GM12878 (cell line): ENCODE results near the gene LETM1. TPM values are rescaled to one million over a fixed set of nuclear protein-coding genes. Genes with fewer than 3 reads are reported as not detected.

Experiments used
- ATAC-seq: fragments of 200-7000 bp; cut with Tn5 transposase; 3 replicates; pipeline ENCODE4 v1.9.1; 2020; ENCODE audit warnings: mild to moderate bottlenecking, moderate library complexity
- BruUV-seq: library from RNA; stranded (reverse); fragments of 400-500 nt; replicated peaks from 2 replicates; lab custom pipeline; 2021; lab: Mats Ljungman, UMichigan
- CTCF ChIA-PET: fragments of 300-600 bp; sonication (Branson Sonifier 250); formaldehyde crosslinking; extraction: SDS; loops from one replicate; lab custom pipeline; 2021; ENCODE audit warnings: inconsistent platforms; lab: Yijun Ruan, JAX
- POLR2A ChIA-PET: fragments of 350-600 bp; formaldehyde crosslinking; extraction: SDS; loops from one replicate; lab custom pipeline; 2021; ENCODE audit warnings: inconsistent platforms; lab: Charles Lee
- RAD21 ChIA-PET: fragments of 300-600 bp; sonication (Branson Sonifier 250); formaldehyde crosslinking; loops from one replicate; lab custom pipeline; 2023; ENCODE audit warnings: antibody characterized with exemption; ENCODE audit not compliant: unreplicated experiment; lab: Charles Lee
- SMC1A ChIA-PET: fragments of 300-600 bp; sonication (Branson Sonifier 250); formaldehyde crosslinking; loops from one replicate; lab custom pipeline; 2023; ENCODE audit not compliant: unreplicated experiment, uncharacterized antibody; lab: Charles Lee
- DNase-seq: peaks from one replicate; pipeline ENCODE4 v3.0.0-alpha.2; 2011; ENCODE audit warnings: low read depth, low spot score
- FAIRE-seq: peaks from 3 replicates; lab custom pipeline; 2011; peaks lifted over from hg19 to GRCh38; lab: Jason Lieb, UNC
- H2AFZ ChIP-seq: 2 replicates; pipeline ENCODE4 v1.6.0; 2011; ENCODE audit warnings: low read depth, low read length, control low read depth; ENCODE audit not compliant: control insufficient read depth
- H3K27ac ChIP-seq: 2 replicates; pipeline ENCODE4 v1.5.1; 2011; ENCODE audit warnings: control low read depth; ENCODE audit not compliant: control insufficient read depth, insufficient read depth
- H3K27me3 ChIP-seq, 2 experiments: replicated peaks in 1 of 2; 2 replicates each; pipeline versions ENCODE4 v1.6.0 to v1.6.1; 2011; ENCODE audit warnings: low read length in 1 of 2; ENCODE audit not compliant: control insufficient read depth in 2 of 2, insufficient read depth in 2 of 2
- H3K36me3 ChIP-seq, 2 experiments: 2 replicates each; pipeline ENCODE4 v1.5.1; 2011; ENCODE audit warnings: low read length in 1 of 2; ENCODE audit not compliant: control insufficient read depth in 2 of 2, insufficient read depth in 2 of 2
- H3K4me1 ChIP-seq: 2 replicates; pipeline ENCODE4 v1.6.1; 2011; ENCODE audit warnings: mild to moderate bottlenecking, low read length, moderate library complexity, mixed read lengths; ENCODE audit not compliant: control insufficient read depth, insufficient read depth
- H3K4me2 ChIP-seq: 2 replicates; pipeline ENCODE4 v1.6.0; 2011; ENCODE audit warnings: control low read depth; ENCODE audit not compliant: control insufficient read depth, insufficient read depth
- H3K4me3 ChIP-seq: fragments of 200-600 bp; sonication (generic); 2 replicates; pipeline ENCODE4 v1.5.1; 2016
- H3K79me2 ChIP-seq: 2 replicates; pipeline ENCODE4 v1.6.0; 2011; ENCODE audit warnings: low read length; ENCODE audit not compliant: control insufficient read depth, insufficient read depth
- H3K9ac ChIP-seq: 2 replicates; pipeline ENCODE4 v1.8.0; 2011; ENCODE audit warnings: low read length, control low read depth, mixed read lengths; ENCODE audit not compliant: control insufficient read depth, insufficient read depth
- H3K9me3 ChIP-seq: replicated peaks from 3 replicates; pipeline ENCODE4 v1.5.1; 2011; ENCODE audit warnings: mild to moderate bottlenecking, low read length; ENCODE audit not compliant: control insufficient read depth, insufficient read depth
- H4K20me1 ChIP-seq: 2 replicates; pipeline ENCODE4 v1.6.0; 2011; ENCODE audit not compliant: control insufficient read depth, insufficient read depth
- ATF2 ChIP-seq: IDR thresholded peaks from 2 replicates; pipeline ENCODE4 v1.6.1; 2012; ENCODE audit warnings: low read length, inconsistent platforms
- BCL3 ChIP-seq: IDR thresholded peaks from 2 replicates; pipeline ENCODE4 v1.6.1; 2011; ENCODE audit warnings: borderline replicate concordance, low read depth, mild to moderate bottlenecking, moderate library complexity, low read length; ENCODE audit not compliant: insufficient read depth, poor library complexity, severe bottlenecking
- BRCA1 ChIP-seq: IDR thresholded peaks from 2 replicates; pipeline ENCODE4 v1.6.1; 2011; ENCODE audit warnings: low read depth, low read length, improper control_type of control experiment
- E2F4 ChIP-seq: IDR thresholded peaks from 2 replicates; pipeline ENCODE4 v1.6.1; 2012; ENCODE audit warnings: low read depth, low read length, improper control_type of control experiment
- EZH2 ChIP-seq: IDR thresholded peaks from 2 replicates; pipeline ENCODE4 v1.6.1; 2012; ENCODE audit warnings: low read depth, mild to moderate bottlenecking, control low read depth, inconsistent platforms, low read length, borderline replicate concordance; ENCODE audit not compliant: control insufficient read depth
- FOS ChIP-seq: IDR thresholded peaks from 3 replicates; pipeline ENCODE4 v1.6.1; 2011; ENCODE audit warnings: borderline replicate concordance; ENCODE audit not compliant: insufficient read length; ENCODE audit errors: extremely low read depth
- HDAC6 ChIP-seq: fragments of 200-600 bp; sonication (generic); IDR thresholded peaks from one replicate; pipeline ENCODE4 v1.8.0; 2017; ENCODE audit warnings: antibody characterized with exemption; ENCODE audit not compliant: unreplicated experiment
- IRF4 ChIP-seq: IDR thresholded peaks from 2 replicates; pipeline ENCODE4 v1.6.1; 2011; ENCODE audit warnings: low read depth, low read length
- LARP7 ChIP-seq: fragments of 450-650 bp; IDR thresholded peaks from 2 replicates; pipeline ENCODE4 v1.6.1; 2017; ENCODE audit warnings: mild to moderate bottlenecking
- PAX8 ChIP-seq: fragments of 450-650 bp; IDR thresholded peaks from 2 replicates; pipeline ENCODE4 v1.6.1; 2017; ENCODE audit warnings: mild to moderate bottlenecking, moderate library complexity
- SIN3A ChIP-seq: IDR thresholded peaks from 2 replicates; pipeline ENCODE4 v1.6.1; 2012; ENCODE audit warnings: low read depth, low read length, improper control_type of control experiment
- TAF1 ChIP-seq: IDR thresholded peaks from 2 replicates; pipeline ENCODE4 v1.6.1; 2011; ENCODE audit warnings: mild to moderate bottlenecking, low read depth, low read length, borderline replicate concordance
- YY1 ChIP-seq: IDR thresholded peaks from 2 replicates; pipeline ENCODE4 v1.6.1; 2011; ENCODE audit warnings: low read depth, mild to moderate bottlenecking, low read length
- ZBTB33 ChIP-seq: fragments of 450-650 bp; IDR thresholded peaks from 2 replicates; pipeline ENCODE4 v1.6.1; 2017; ENCODE audit warnings: mild to moderate bottlenecking
- ZNF592 ChIP-seq: fragments of 450-650 bp; IDR thresholded peaks from 2 replicates; pipeline ENCODE4 v1.6.1; 2017; ENCODE audit warnings: mild to moderate bottlenecking, moderate library complexity
- WGBS: methylation state at CpG from one replicate; pipeline ENCODE4 v1.1.6; 2016; ENCODE audit warnings: low lambda C conversion rate; ENCODE audit not compliant: insufficient replicate concordance, insufficient coverage; ENCODE audit errors: missing lambda C conversion rate; 5-methylcytosine and 5-hydroxymethylcytosine counted together
- in situ Hi-C: fragments of 300-500 bp; cut with MboI; formaldehyde crosslinking; loops from 9 replicates; pipeline ENCODE4 v1.14.3; 2018; ENCODE audit warnings: mixed read lengths
- intact Hi-C: fragments of 100-400 bp; cut with micrococcal nuclease; formaldehyde crosslinking; loops from one replicate; pipeline ENCODE4 v1.14.2; 2022; ENCODE audit not compliant: unreplicated experiment
- polyA plus RNA-seq, 11 experiments: library from polyadenylated mRNA; depleted of rRNA in 4 of 11; unstranded in 6 of 11; stranded (reverse) in 5 of 11; fragments of >200 nt; fragmentation: Nextera tagmentation in 4 of 11; fragmentation: Illumina TruSeq in 1 of 11; extraction: Ambion mirVana in 4 of 11; extraction: Trizol in 1 of 11; gene quantifications; 1 replicate in 1 of 11; 2 replicates in 10 of 11; pipeline versions ENCODE4 v1.2.1 to v1.2.3, GENCODE V29; 2011 to 2016; ENCODE audit warnings: inconsistent platforms in 2 of 11, missing spikeins in 2 of 11, low read depth in 1 of 11
- total RNA-seq, 4 experiments: library from RNA; depleted of rRNA in 3 of 4; stranded (reverse); fragments of >200 nt in 3 of 4; fragmentation: Illumina TruSeq in 1 of 4; extraction: Trizol in 1 of 4; gene quantifications; 2 replicates each; pipeline versions ENCODE4 v1.2.1 to v1.2.3, GENCODE V29; 2013 to 2021

LETM1 gene
- total and polyA plus RNA-seq, 10 of the 15 experiments (the other 5 are each of a cell fraction or from before 2014, with no cell fraction given), result 2.6 to 65.2 (median 30.2) TPM

- SMC1A ChIA-PET, result no interaction called here
- RAD21 ChIA-PET, result no interaction called here
- Histone ChIP-seq H3K4me3 (no peak overlapping the region), H3K4me1 (peaks cover 21% of the 10 kb centered on the region), H3K9ac (no peak overlapping the region), H3K27ac (no peak overlapping the region), H3K9me3 (no peaks in the 10 kb centered on the region), H3K79me2 (peaks cover 2% of the 10 kb centered on the region), H3K36me3 (no peaks in the 10 kb centered on the region), H4K20me1 (no peaks in the 10 kb centered on the region), H3K27me3 (no peaks in the 10 kb centered on the region), H3K4me2 (no peak overlapping the region), H2AFZ (no peak overlapping the region)
- in situ Hi-C loops (no loop called here), intact Hi-C loops (no loop called here)
- POLR2A ChIA-PET, result interaction anchor here (0.6 kb wide), 1 partner anchor 53 kb away, joined by 3 read pairs; no protein-coding TSS in a partner anchor
- CTCF ChIA-PET, result interaction anchor here (1.2 kb wide), 1 partner anchor 33 kb away, joined by 6 read pairs; no protein-coding TSS in a partner anchor
- ATAC-seq, result no peak
- no TSS peak for BruUV-seq
- no peak for DNase-seq
- FAIRE-seq, result no peak
- WGBS, result 86% methylated on average over 7 of the region's 7 CpGs
- TF ChIP-seq E2F4 (no peak), EZH2 (no peak), ZBTB33 (no peak), ATF2 (no peak), PAX8 (no peak), HDAC6 (no peak), TAF1 (no peak), ZNF592 (no peak), LARP7 (no peak), BCL3 (no peak), FOS (no peak), IRF4 (no peak), BRCA1 (no peak), SIN3A (no peak), YY1 (no peak)
Measured at GRCh38 chr4:1866189-1866661, 10.3 kb upstream of the LETM1 start.
